NCI-H146 (cell line): ENCODE measurements around the gene CX3CR1.
A peak's percentile ranks its signal among the peaks of the same experiment; 100 is the strongest.
"Not testable (repeated sequence)": the region's sequence is repeated elsewhere in the genome, so short reads cannot be mapped to it uniquely, and the experiment has no call there.

Experiments
- DNase-seq: peaks from one replicate; lab custom pipeline; 2025; lab: John Stamatoyannopoulos, UW

The CX3CR1 gene, protein sequence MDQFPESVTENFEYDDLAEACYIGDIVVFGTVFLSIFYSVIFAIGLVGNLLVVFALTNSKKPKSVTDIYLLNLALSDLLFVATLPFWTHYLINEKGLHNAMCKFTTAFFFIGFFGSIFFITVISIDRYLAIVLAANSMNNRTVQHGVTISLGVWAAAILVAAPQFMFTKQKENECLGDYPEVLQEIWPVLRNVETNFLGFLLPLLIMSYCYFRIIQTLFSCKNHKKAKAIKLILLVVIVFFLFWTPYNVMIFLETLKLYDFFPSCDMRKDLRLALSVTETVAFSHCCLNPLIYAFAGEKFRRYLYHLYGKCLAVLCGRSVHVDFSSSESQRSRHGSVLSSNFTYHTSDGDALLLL

DNA sequence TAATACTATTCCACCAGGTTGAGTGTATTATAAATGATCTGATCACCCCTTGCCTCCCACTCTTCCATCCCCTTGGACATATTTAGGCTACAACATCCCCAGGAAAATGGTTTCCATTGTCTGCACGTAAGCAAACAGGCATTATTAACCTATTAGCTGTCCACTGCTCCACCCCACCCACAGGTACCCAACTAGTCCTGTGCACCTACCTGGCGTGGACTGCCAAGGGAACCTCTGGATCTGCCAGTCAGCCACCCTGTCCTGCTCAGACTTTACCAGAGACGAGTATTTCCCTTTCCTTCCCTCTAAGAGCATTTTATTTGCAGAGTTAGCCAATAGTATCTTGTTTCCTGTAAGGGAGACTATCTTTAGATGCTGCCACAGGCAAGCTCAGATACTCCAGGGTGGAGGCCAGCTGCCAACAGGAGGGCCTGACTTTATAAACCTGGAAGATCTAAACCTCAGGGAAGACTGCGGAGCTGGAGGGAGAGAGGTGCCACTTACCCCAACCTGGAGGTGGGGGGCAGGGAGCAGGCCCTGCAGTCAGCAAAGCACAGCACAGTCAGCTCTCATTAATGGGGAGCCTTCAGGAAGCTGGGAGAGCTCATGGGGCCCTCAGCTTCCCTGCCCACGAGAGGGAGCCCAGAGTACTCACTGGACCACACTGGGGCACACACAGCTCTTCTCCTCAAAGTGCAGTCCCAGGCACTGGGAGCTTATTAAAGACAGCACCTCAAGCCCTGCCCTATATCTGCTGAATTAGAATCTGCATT lies at the start of gene CX3CR1:
CX3CR1 (minus strand) TSS at position 292 of the 773 bp plus-strand sequence. CDS start 13,527 bp downstream, outside the sequence.
- DNase-seq, result no peak

DNA sequence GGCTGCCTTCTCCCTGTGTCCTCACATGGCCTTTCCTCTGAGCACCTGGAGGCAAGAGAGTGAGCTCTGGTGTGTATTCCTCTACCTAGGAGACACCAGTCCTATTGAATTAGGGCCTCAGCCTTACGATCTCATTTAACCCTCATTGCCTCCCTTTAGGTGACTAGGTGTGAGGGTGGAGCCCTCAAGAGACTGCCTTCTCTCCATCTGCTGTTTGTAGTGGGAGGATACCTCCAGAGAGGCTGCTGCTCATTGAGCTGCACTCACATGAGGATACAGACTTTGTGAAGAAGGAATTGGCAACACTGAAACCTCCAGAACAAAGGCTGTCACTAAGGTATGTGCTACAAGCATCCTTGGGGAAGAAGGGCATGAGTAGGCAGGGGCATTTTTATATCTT lies 49.7 kb upstream of the CX3CR1 start, which contains the start of gene CCR8:
CCR8 (plus strand) TSS at position 217 of the 400 bp plus-strand sequence. CDS start 2,623 bp downstream, outside the sequence.
- peak; percentile 2 for DNase-seq

DNA sequence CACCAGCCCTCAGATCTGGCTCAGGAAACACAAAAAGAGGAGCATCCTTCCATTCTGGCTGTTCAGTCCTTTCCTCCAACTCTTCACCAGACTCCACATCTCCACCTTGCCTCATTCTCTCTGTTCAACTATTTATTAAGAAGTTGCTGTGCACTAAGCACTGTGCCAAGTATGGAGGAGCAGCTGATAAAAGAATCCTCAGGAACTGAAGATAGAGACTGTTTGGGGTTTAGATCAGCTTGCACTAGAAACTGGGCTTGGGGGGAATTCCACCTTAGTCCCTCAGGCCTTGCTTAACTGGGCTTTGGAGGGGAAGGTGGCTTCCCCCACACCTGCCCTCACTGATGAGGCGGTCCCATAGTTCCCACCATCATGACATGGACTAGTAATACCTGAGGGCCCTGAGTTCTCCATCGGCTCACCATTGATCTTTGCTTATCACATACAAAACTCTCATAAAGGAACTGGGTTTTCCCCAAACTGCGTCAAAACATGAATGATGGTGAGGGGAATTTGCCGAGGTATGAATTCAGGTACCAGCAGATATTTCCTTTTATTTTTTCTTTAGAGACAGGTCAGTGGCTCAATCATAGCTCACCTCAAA lies 48.0 kb upstream of the CX3CR1 start:
- DNase-seq, result no peak

DNA sequence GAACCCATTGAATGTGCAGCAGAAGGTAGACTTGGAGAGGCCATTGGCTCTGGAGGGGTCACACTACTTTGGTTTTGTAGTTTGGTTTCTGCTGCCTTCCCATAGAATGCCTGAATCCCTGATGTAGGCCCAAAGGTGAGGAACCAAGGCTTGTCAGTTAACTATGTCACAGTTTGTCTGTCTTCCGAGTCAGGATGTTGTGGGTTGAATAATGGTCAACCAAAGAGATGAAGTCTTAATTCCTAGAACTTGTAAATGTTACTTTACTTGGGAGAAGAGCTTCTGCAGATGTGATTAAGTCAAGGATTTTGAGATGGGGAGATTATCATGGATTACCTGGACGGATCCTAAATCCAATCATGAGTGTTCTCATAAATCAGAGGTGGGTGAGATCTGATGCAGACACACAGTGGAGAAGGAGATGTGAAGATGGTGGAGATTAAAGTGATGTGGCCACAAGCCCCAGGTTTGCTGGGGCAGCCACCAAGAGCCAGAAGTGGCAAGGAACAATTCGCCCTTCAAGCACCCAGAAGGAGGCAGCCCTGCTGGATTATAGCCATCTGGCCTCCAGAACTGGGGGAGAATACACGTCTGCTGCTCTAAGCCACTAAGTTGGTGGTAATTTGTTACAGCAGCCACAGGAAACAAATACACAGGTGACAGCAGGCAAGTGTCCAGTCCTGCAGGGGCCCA lies 47.4 kb upstream of the CX3CR1 start:
- no peak for DNase-seq

DNA sequence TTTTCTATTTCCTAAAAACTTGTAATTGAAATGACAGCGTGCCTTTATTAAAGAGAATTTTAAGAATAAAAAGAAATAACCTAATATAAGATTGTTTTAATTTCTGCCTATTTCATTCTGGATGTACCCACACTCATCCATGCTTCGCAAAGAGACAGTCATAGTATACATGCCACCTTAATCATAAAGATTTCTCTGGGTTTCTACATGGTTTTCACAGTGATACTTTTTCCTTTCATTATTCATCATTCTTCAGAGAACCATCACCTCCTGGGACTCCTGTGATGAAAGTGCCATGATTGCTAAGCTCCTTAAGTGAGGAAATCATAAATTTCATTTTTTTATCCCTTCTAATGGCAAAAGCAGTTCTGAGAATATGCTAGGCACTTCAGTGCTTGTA lies 45.4 kb upstream of the CX3CR1 start:
- DNase-seq, result no peak

DNA sequence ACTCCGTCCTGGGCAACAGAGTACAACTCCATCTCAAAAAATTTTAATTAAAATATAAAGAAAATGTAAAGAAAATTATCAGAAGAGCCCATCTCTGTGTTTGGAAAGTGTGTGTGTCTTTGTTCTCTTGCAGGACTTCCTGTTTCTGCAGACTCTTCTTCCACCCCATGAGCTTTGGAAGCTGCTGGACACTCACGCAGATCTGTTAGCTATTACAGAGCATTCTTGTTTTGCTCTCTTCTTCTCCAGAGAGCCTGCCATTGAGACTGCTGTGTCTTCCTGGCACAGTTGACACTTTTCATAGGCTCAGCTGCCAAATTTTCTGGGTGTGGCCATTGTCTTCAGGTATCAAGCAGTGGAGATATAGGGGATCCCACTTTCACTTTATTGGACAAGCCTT lies 43.7 kb upstream of the CX3CR1 start:
- DNase-seq, result no peak

DNA sequence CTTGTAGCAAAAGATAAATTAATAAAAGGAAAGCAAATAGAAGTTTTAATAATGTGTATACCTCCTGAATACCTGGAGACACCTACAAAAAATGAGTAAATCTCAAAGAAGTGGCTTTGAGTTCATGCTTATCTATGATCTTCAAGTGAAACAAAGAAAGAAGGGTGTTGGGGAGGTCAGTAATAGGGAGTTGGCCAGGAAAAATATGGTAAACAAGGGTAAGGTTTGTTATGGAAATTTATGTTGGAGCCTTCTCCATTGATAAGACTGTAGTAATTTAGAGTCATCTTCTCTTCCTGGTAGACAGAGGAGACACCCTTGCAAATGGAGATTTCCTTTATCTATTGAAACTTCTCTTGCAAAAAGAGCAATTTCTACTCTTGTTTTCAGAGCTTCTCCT lies 43.1 kb upstream of the CX3CR1 start:
- no peak for DNase-seq

DNA sequence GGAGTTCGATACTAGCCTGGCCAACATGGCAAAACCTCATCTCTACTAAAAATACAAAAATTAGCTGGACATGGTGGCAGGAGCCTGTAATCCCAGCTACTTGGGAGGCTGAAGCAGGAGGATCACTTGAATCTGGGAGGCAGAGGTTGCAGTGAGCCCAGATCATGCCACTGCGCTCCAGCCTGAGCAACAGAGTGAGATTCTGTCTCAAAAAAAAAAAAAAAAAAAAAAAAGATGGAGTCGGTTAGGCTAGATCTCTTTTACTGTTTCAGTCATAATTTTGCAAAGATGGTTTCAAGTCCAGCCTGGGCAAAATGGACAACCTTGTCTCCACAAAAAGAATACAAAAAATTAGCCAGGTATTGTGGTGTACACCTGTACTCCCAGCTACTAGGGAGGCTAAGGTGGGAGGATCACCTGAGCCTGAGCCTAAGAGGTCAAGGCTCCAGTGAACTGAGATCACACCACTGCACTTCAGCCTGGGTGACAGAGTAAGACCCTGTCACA lies 42.4 kb upstream of the CX3CR1 start:
- not testable (repeated sequence) for DNase-seq

DNA sequence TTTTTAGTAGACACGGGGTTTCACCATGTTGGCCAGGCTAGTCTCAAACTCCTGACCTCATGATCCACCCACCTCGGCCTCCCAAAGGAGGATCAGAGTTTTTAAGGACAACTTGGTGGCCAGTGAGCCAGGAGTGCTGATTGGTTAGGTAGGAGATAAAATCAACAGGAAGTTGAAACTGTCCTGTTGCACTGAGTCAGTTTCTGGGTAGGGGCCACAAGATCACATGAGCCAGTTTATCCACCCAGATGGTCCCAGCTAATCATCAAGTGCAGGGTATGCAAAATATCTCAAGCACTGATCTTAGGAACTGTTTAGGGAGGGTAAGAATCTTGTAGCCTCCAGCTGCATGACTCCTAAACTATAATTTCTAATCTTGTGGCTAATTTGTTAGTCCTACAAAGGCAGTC lies 41.7 kb upstream of the CX3CR1 start:
- DNase-seq, result not testable (repeated sequence)

DNA sequence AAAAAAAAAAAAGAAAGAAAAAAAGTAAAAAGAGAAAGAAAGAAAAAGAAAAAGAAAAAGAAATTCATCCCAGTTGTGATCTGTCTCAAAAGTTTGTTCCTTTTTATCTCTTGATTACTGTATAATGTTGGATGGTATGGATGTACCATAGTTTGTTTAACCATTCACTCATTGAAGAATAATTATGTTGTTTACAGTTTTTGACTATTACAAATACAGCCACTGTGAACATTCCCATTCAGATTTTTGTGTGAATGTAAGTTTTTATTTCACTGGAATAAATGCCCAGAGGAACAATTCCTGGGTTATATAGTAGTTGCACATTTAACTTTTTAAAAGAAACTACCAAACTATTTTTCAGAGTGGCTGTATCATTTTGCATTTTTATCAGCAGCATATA lies 39.4 kb upstream of the CX3CR1 start:
- no peak for DNase-seq

DNA sequence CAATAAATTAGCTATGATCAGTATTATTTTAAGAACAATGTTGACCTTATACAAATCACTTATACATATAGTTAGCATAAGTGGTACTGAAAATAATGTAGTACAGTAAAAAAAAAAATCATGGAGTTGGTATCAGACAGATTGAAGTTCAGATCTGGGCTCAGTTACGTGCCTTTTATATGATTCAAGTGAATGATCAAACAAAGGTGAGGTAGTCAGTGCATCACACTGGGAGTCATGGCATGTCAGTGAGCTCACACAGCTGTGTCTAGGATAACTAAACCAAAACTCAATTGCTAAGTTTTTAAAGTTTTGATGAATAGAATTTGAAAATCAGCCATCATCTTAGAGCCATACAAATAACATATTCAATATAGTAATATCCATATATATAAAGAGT lies 38.5 kb upstream of the CX3CR1 start:
- no peak for DNase-seq

DNA sequence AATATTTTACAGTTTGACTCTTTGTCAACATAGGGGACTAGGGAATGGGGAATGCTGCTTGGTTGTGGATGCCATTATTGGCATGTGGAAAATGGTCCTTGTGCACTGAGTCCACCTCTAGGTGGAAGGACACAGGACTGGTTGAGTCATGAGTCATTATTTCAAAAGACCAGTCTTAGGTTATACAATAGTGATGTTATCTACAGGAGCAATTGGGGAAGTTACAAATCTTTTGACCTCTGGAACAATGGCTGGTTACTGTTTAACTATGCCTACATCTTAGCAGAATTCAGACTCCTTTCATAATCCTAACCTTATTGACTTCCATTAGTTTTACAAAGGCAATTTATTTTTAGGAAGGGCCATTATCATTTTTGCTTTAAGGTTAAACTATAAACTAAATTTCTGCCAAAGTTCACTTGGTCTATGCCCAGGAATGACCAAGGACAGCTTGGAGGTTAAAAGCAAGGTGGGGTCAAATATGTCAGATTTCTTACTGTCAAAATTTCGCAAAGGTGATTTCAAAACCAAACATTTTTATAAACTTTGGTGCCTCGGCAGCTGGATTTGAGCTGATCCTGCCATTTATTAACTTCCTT lies 37.8 kb upstream of the CX3CR1 start:
- no peak for DNase-seq

DNA sequence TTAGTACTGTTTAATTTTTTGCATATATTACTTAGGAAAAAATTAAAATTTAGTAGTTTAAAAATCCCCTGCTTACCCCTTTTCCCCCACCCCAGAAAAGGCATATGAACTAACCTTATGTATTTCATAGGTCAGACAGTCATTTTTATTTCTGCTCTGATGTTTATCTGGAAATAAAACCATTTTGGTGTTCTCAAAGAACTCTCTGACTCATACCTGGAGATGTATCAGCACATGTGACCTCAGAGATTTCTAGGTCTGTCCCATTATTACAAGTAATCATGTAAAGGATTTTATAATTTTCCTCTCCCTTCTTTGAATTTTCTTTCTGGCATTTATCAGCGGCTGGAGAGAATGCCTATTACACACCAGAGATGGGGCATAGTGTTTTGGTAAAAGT lies 35.6 kb upstream of the CX3CR1 start:
- DNase-seq, result no peak

DNA sequence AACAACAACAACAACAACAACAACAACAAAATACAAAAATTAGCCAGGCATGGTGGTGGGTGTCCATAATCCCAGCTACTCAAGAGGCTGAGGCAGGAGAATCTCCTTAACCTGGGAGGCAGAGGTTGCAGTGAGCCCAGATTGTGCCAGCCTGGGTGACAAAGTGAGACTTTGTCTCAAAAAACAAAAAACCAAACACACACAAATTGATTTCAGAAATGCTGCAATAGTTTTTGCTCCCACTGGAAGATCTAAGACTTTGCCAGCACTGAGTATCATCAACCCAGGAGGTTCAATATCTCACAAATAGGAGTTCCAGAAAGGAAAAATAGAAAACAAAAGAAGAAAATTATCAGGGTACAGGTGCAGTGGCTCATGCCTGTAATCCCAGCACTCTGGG lies 33.5 kb upstream of the CX3CR1 start:
- DNase-seq, result no peak

DNA sequence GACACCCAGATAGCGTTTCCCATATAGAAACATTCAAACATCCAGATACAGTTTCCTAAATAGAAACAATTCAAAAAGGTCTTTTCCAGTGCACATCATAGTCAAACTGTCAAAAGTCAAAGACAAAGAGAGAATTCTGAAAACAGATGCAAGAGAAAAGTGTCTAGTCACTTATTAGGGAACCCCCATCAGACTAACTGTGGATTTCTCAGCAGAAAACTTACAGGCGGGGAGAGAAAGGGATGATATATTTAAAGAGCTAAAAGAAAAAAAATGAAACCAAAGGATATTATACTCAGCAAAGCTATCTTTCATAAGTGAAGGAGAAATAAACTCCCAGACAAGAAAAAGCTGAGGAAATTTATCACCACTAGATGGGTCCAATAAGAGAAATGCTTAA lies 22.3 kb upstream of the CX3CR1 start:
- no peak for DNase-seq

DNA sequence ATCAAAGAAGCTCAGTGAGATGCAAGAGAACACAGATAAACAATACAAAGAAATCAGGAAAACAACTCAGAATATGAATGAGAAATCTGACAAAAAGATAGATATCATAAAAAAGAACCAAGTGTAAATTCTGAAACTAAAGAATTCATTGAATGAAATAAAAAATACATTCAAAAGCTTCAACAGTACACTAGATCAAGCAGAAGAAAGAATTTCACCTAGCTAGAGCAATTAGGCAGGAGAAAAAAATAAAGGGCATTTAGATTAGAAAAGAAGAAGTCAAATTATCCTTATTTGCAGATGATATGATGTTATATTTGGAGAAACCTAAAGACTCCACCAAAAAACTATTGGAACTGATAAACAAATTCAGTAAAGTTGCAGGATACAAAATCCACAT lies 19.4 kb upstream of the CX3CR1 start:
- DNase-seq, result no peak

DNA sequence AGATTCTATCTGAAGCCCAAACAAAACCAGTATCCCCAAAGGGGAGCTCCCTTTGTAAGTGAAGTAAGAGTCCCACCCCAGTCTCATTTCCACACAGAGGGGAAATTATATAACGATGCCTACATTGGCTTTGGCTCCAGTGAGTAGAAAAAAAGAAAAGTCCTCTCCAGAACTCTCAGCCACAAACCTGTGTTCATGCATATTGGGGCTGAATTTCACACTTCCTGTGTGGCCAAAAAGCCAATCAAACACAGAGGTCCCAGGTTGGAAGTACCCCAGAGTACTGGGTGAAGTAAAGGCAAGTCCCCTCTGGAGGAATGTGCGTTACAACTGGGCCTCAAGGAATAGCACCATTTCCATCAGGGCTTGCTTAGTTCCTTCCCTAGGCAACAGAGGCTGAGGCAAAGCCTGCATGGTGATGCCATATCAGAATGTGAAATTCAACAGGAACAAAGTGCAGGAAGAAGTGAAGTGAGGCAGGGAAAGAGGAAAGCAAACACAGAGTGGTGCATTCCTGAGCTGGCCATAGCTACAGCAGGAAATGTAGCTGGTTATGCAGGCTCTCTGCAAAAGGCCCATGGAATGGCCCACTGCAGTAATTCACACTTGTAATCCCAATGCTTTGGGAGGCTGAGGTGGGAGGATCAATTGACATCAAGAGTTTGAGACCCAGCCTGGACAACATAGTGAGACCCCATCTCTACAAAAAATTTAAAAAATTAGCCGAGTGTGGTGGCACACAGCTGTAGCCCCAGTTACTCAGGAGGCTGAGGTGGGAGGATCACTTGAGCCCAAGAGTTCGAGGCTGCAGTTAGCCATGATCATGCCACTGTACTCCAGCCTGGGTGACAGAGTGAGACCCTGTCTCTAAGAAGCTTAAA lies 16.6 kb upstream of the CX3CR1 start:
- no peak for DNase-seq

DNA sequence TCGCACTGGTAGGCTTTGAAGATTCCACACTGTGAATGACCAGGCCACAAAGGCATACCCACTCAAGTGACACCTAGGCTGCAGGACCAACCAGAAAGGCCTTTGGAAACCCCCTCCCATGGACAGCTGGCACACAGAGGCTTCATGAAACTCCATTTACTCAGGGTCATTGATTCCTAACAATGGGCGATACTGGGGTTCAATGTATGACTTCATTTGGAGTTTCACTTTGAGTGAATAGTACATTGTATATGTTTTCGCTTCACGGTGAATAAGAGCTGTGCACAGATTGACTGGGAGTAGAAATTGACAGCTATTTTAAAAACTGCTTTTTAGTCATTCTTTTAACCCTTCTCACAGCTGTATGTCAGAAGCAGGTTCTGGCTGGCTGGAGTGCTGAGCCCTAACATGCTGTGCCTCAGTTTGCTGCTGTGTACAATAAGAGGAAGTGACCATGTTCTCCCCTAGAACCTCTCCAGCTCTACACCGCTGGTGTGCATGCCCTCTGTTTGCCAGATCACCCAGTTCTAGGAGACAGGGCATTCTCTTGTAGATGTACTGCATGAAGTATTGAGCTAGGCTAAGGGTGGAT lies 15.4 kb upstream of the CX3CR1 start:
- DNase-seq, result no peak

DNA sequence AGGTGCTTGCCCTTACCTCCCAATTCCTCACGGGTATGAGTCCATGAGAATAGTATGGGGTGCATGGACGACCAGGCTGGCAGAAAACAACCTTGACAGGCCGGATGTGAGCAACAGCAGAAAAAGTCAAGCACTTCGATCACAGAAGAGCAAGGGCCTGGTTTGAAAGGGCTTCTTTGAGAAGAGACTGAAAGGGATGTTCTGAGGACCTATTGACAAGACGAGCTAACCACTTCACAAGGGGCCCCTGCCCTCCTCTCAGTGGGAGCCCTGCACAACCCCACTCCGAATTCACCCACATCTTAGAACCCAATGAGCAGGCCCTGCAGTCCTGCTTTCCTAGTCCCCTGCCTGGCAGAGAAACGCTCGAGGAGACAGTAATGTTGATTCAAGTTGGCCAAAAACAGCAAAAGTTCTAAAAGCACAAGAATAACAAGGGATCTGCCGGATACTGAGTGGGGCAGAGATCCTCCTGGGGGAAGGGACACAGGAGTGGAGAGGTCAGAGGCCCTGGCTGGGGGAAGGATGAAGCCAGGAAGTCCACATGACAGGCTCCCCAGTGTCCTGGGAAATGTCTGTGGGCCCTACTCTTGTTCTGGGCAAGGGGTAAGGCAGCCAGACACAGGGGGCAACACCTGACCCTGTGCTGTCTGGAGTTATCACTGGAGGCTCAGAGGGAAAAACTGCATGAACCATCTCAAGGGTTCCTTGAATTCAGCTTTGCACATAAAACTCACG lies 14.8 kb upstream of the CX3CR1 start:
- no peak for DNase-seq

DNA sequence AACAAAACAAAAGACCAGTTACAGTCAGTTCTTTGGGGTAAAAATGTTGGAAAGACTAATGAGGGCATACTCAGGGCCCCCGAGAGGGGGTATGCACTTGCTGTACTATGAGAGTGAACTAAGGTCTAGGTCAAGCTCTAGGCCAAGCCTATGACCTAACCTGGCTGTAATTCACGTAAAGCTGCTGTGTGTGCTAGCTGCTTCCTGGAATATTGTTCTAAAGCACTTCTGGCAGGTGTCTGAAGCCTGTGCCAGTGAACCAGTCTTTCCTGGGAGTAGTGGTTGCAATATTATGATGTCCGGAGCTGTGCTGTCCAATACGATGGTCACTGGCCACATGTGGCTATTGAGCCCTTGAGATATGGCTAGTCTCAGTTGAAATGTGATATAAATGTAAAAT lies 13.1 kb upstream of the CX3CR1 start:
- no peak for DNase-seq
